Measurements from ENCODE around the gene MRPL43. TPM values are rescaled to one million over a fixed set of nuclear protein-coding genes. Genes with fewer than 3 reads are reported as not detected.
A peak's percentile ranks its signal among the peaks of the same experiment; 100 is the strongest.
"Not testable (repeated sequence)": the region's sequence is repeated elsewhere in the genome, so short reads cannot be mapped to it uniquely, and the experiment has no call there.

MRPL43 gene
- total and polyA plus RNA-seq, 12 donors, result 58.4 to 214 (median 129) TPM

DNA sequence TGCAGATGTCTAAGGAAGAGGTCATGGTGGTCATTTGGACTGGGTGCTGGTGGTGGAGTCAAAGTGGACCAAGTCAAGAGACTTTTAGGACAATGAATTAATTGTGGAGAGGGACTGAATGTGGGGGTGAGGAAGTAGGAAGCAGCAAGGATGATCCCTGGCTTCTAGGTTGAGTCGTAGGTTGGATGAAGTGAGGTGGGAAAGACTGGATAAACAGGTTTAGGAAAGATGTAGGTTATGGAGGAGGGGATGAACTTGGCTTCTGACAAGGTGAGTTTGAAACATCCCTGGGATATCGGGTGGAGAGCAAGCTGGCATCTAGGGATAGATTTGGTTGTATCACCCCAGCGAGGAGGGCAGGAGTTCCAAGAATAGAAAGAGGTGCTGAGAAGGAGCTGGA lies 10.4 kb downstream of the MRPL43 start:
- WGBS, 4 donors, result 88 to 92% (median 89%) methylated on average over 3 of the region's 3 CpGs
- intact Hi-C loops (cut with DNase I), result no loop called here
- TF ChIP-seq POLR2A (IDR thresholded peaks at IDR 0.05) (no peak), CTCF (IDR thresholded peaks at IDR 0.05) (no peak)
- DNase-seq, result peak in 1 of 7 donors; percentile 8
- H3K27me3 ChIP-seq, result no peaks in the 10 kb centered on the region
- H3K9me3 ChIP-seq (replicated peaks in 1 of 3), result no peaks in the 10 kb centered on the region
- no peak overlapping the region for H3K27ac ChIP-seq
- H3K4me1 ChIP-seq (replicated peaks in 1 of 2), result no peaks in the 10 kb centered on the region
- no peak overlapping the region for H3K4me3 ChIP-seq
- peaks cover 0 to 33% of the 10 kb centered on the region in 2 donors for H3K36me3 ChIP-seq (replicated peaks in 1 of 2)

GRCh38 chr10:100975397-100975796 lies 11.9 kb downstream of the MRPL43 start:
- H3K27me3 ChIP-seq; H3K4me1 ChIP-seq (replicated peaks in 1 of 2); intact Hi-C loops (cut with DNase I); H3K4me3 ChIP-seq; H3K27ac ChIP-seq; H3K9me3 ChIP-seq (replicated peaks in 1 of 3); DNase-seq: not testable (repeated sequence)
- H3K36me3 ChIP-seq (replicated peaks in 1 of 2), result peaks cover 0 to 21% of the 10 kb centered on the region in 2 donors
- WGBS, 4 donors, result 86 to 91% (median 87%) methylated on average over 8 of the region's 8 CpGs

DNA sequence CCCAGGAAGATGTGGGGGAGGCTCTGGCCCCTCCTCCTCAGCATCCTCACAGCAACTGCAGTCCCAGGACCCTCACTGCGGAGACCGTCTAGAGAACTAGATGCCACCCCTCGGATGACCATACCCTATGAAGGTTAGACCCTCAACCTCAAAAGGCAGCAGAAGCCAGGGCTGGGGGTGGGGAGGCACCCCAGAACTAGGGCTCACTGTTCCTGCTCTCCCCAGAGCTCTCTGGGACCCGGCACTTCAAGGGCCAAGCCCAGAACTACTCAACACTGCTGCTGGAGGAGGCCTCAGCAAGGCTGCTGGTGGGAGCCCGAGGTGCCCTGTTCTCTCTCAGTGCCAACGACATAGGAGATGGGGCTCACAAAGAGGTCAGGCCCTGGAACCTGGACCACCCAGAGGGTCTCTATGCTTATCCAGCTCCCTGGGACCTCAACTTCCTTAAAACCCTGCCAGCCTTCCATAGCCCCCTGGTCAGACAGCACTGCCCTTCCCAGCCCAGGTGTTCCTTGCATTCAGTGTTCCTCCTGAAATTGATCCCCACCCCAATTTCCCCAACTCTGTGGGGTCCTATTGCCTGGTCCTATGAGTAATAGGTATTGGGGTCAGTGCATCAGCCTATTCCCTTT lies 14.3 kb downstream of the MRPL43 start:
- Histone ChIP-seq H3K4me1 (replicated peaks in 1 of 2) (peaks cover 7 to 16% of the 10 kb centered on the region in 2 donors), H3K27me3 (no peaks in the 10 kb centered on the region), H3K4me3 (no peak overlapping the region), H3K9me3 (replicated peaks in 1 of 3) (no peaks in the 10 kb centered on the region), H3K27ac (no peak overlapping the region), H3K36me3 (replicated peaks in 1 of 2) (no peaks in the 10 kb centered on the region)
- intact Hi-C loops (cut with DNase I), result no loop called here
- 88 to 100% (median 95%) methylated on average over 2 to 6 of the region's 6 CpGs; no CpG with 5 or more reads in 1 of the 4 donors for WGBS, 4 donors
- DNase-seq, result peak in 3 of 7 donors; percentile 12 to 42 (median 17)
- TF ChIP-seq POLR2A (IDR thresholded peaks at IDR 0.05) (no peak), CTCF (IDR thresholded peaks at IDR 0.05) (no peak)

DNA sequence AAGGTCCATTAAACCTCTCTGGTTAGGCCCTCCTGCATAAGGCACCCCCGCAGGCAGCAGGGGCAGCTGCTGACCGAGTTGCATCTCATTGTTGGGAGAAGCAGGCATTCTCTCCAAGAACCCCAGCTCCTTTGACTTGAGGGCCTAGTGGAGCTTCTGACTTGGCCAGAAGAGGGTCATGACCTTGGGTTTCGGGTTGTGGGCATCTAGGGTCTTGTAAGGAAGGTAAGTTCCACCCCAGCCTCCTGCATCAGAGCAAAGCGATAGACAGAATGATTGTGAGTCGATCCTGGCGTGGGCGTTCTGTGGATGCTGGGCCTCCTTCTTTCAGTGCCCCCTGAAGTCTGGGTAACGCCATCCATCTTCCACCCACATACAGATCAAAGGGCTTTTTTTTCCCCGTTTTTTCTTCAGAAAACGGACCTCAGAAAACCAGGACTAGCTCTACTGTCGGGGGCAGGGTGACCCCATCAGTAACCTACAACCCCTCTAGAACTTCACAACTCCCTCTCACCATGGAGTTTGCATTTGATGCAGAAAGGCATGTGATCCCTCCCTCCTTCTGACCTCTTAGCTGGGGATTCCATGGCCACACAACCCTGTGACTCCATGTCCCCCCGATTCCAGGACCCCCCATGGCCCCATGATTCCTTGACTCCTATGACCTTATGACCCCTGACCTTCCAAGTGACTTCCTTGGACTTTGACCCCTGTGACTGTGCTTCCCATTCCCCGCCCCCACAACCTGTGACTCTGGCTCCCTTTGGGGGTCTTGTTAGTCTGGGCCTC lies 15.0 kb downstream of the MRPL43 start:
- intact Hi-C loops (cut with DNase I), result no loop called here
- peaks cover 7 to 16% of the 10 kb centered on the region in 2 donors for H3K4me1 ChIP-seq (replicated peaks in 1 of 2)
- WGBS, 4 donors, result 78 to 81% (median 79%) methylated on average over 11 to 13 of the region's 13 CpGs
- peak in 3 of 7 donors; percentile 10 to 39 (median 16) for DNase-seq
- TF ChIP-seq CTCF (IDR thresholded peaks at IDR 0.05) (no peak), POLR2A (IDR thresholded peaks at IDR 0.05) (no peak)
- H3K27me3 ChIP-seq, result no peaks in the 10 kb centered on the region
- no peak overlapping the region for H3K4me3 ChIP-seq
- no peak overlapping the region for H3K27ac ChIP-seq
- H3K9me3 ChIP-seq (replicated peaks in 1 of 3), result no peaks in the 10 kb centered on the region
- H3K36me3 ChIP-seq (replicated peaks in 1 of 2), result no peaks in the 10 kb centered on the region

All from adrenal gland (tissue), 12 donors.